ENCODE data around the gene SIVA1. TPM values are rescaled to one million over a fixed set of nuclear protein-coding genes. Genes with fewer than 3 reads are reported as not detected.

Gene SIVA1
- total and polyA plus RNA-seq, 2 donors (not counting 1 experiment from before 2014, with no cell fraction given) = 50.7 to 123 TPM

GRCh38 chr14:104805326-104805678 is 52.4 kb downstream of the SIVA1 start:
- Mint-ChIP-seq H3K4me3 (no peak overlapping the region), H3K4me1 (peaks cover 17% of the 10 kb centered on the region), H3K27ac (no peak overlapping the region), H3K9me3 (ENCODE audit: insufficient read depth) (no peaks in the 10 kb centered on the region), H3K27me3 (no peaks in the 10 kb centered on the region)
- H4K20me1 ChIP-seq (ENCODE audit: control insufficient read depth, insufficient read depth, low read length, poor library complexity, severe bottlenecking) = peaks cover 31% of the 10 kb centered on the region
- ChIA-PET CTCF (no interaction called here), POLR2A (interaction anchor here (0.6 kb wide), 1 partner anchor 21 kb away, joined by 4 read pairs; no protein-coding TSS in a partner anchor)
- ATAC-seq (ENCODE audit: low read depth) (no peak), DNase-seq (no peak)
- H3K9me3 ChIP-seq (ENCODE audit: control extremely low read depth in 1 of 3, control insufficient read depth in 2 of 3, insufficient read depth in 1 of 3, low read length in 2 of 3) = no peaks in the 10 kb centered on the region
- no peaks in the 10 kb centered on the region for H3K27me3 ChIP-seq (replicated peaks in 1 of 4; ENCODE audit: control extremely low read depth in 1 of 4, control insufficient read depth in 3 of 4, insufficient read depth in 4 of 4, low read length in 3 of 4)
- H3K27ac ChIP-seq (ENCODE audit: low read length in 2 of 2) = no peak overlapping the region
- no peak overlapping the region for H3K4me3 ChIP-seq (ENCODE audit: control extremely low read depth in 1 of 5, extremely low read depth in 1 of 5, insufficient read depth in 1 of 5, low read depth in 2 of 5, low read length in 4 of 5)
- H3K36me3 ChIP-seq (replicated peaks in 1 of 2; ENCODE audit: control extremely low read depth in 1 of 2, control insufficient read depth in 1 of 2, extremely low read depth in 1 of 2, insufficient read depth in 2 of 2, low read length in 1 of 2) = no peaks in the 10 kb centered on the region
- peaks cover 13 to 28% of the 10 kb centered on the region in 2 donors for H3K4me1 ChIP-seq (ENCODE audit: control insufficient read depth in 2 of 2, insufficient read depth in 2 of 2, low read length in 2 of 2)
- 44% methylated on average over 3 of the region's 3 CpGs for WGBS (ENCODE audit: insufficient coverage)
- H3K79me2 ChIP-seq (ENCODE audit: control insufficient read depth, insufficient read depth, low read length) = peaks cover 10% of the 10 kb centered on the region
- no peak overlapping the region for H2AFZ ChIP-seq (ENCODE audit: insufficient read depth, low read depth, low read length, poor library complexity, severe bottlenecking)
- H3K9ac ChIP-seq (ENCODE audit: low read length) = no peak overlapping the region
- intact Hi-C loops (cut with micrococcal nuclease) = no loop called here
- H3K4me2 ChIP-seq (replicated peaks; ENCODE audit: low read depth, low read length, poor library complexity, severe bottlenecking) = no peak overlapping the region
- TF ChIP-seq EZH2 (IDR thresholded peaks at IDR 0.05; ENCODE audit: borderline replicate concordance, insufficient read depth, low read depth, low read length, poor library complexity, severe bottlenecking) = no peak
- TF ChIP-seq CTCF (IDR thresholded peaks at IDR 0.05) = no peak

GRCh38 chr14:104805941-104806624 is 53.1 kb downstream of the SIVA1 start:
- no peak overlapping the region for H2AFZ ChIP-seq (ENCODE audit: insufficient read depth, low read depth, low read length, poor library complexity, severe bottlenecking)
- CTCF ChIA-PET = no interaction called here
- H3K9ac ChIP-seq (ENCODE audit: low read length) = no peak overlapping the region
- H4K20me1 ChIP-seq (ENCODE audit: control insufficient read depth, insufficient read depth, low read length, poor library complexity, severe bottlenecking) = peaks cover 31% of the 10 kb centered on the region
- no peak overlapping the region for H3K4me3 ChIP-seq (ENCODE audit: control extremely low read depth in 1 of 5, extremely low read depth in 1 of 5, insufficient read depth in 1 of 5, low read depth in 2 of 5, low read length in 4 of 5)
- peaks cover 17% of the 10 kb centered on the region for H3K4me1 Mint-ChIP-seq
- H3K27me3 ChIP-seq (replicated peaks in 1 of 4; ENCODE audit: control extremely low read depth in 1 of 4, control insufficient read depth in 3 of 4, insufficient read depth in 4 of 4, low read length in 3 of 4) = no peaks in the 10 kb centered on the region
- ATAC-seq (ENCODE audit: low read depth) (no peak), DNase-seq (no peak)
- TF ChIP-seq CTCF (IDR thresholded peaks at IDR 0.05) (no peak), EZH2 (IDR thresholded peaks at IDR 0.05; ENCODE audit: borderline replicate concordance, insufficient read depth, low read depth, low read length, poor library complexity, severe bottlenecking) (no peak)
- peaks cover 14% of the 10 kb centered on the region for H3K79me2 ChIP-seq (ENCODE audit: control insufficient read depth, insufficient read depth, low read length)
- no peaks in the 10 kb centered on the region for H3K27me3 Mint-ChIP-seq
- 92% methylated on average over 13 of the region's 14 CpGs for WGBS (ENCODE audit: insufficient coverage)
- POLR2A ChIA-PET = no interaction called here
- no peak overlapping the region for H3K27ac Mint-ChIP-seq
- H3K4me1 ChIP-seq (ENCODE audit: control insufficient read depth in 2 of 2, insufficient read depth in 2 of 2, low read length in 2 of 2) = peaks cover 13 to 28% of the 10 kb centered on the region in 2 donors
- no peak overlapping the region for H3K4me3 Mint-ChIP-seq
- no peak overlapping the region for H3K27ac ChIP-seq (ENCODE audit: low read length in 2 of 2)
- no peaks in the 10 kb centered on the region for H3K36me3 ChIP-seq (replicated peaks in 1 of 2; ENCODE audit: control extremely low read depth in 1 of 2, control insufficient read depth in 1 of 2, extremely low read depth in 1 of 2, insufficient read depth in 2 of 2, low read length in 1 of 2)
- intact Hi-C loops (cut with micrococcal nuclease) = no loop called here
- no peaks in the 10 kb centered on the region for H3K9me3 Mint-ChIP-seq (ENCODE audit: insufficient read depth)
- no peak overlapping the region for H3K4me2 ChIP-seq (replicated peaks; ENCODE audit: low read depth, low read length, poor library complexity, severe bottlenecking)
- no peaks in the 10 kb centered on the region for H3K9me3 ChIP-seq (ENCODE audit: control extremely low read depth in 1 of 3, control insufficient read depth in 2 of 3, insufficient read depth in 1 of 3, low read length in 2 of 3)
